ENCODE results near the gene DLST. TPM values are rescaled to one million over a fixed set of nuclear protein-coding genes. Genes with fewer than 3 reads are reported as not detected.

DLST gene
- polyA plus RNA-seq (ENCODE audit: insufficient read length): 70.7 TPM

DNA sequence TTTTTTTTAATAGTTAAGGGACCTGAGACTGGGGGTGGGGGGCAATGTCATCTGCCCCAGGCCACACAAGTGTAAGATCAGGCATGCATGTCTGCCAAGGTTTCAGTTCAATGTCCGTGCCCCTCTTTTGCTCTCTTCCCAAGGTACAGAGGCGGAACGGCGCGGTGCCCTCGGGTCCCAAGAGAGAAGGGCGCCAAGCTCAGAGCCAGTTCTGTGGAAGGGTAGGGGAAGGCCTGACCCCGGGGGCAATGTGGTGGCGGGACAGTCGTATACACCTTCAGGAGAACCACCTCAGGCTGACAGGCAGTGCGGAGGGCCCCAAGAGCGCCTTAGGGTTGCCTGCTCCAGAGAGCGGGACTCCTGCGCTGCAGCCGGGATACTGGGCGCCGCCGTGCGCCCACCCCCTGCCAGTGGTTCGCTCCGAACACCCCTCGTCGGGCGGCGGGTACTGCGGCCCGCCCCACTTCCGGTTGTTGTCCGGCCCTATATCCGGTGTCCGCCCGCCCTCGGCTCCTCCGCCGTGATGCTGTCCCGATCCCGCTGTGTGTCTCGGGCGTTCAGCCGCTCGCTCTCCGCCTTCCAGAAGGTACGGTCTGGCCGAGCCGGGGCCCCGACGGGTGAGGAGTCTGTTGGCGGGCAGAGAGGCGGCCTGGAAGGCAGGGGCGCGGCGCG lies at the start of gene DLST:
TSS of gene DLST (plus strand) at position 486 of the 672 bp plus-strand sequence. CDS start at position 524, 38 bp downstream.
- DNase-seq (ENCODE audit: low read depth): peak; percentile 52

DNA sequence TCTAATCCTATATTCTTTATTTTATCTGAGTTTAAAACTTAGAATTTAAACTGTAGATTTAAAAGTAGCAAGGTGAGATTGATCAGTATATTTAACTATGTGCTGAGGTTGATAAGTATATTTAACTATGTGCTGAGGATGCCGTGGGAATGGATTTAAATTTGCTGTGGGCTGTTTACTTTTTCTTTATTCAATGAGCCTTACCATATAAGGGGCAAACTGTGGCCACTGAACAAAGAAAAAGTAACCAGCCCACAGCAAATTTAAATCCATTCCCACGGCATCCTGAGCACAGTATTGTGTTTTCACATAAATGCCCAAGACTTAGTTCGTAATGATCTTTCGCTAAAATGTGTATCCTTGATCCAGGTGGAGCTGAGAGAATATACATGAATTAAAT lies 48.9 kb upstream of the DLST start:
- DNase-seq (ENCODE audit: low read depth): no peak

DNA sequence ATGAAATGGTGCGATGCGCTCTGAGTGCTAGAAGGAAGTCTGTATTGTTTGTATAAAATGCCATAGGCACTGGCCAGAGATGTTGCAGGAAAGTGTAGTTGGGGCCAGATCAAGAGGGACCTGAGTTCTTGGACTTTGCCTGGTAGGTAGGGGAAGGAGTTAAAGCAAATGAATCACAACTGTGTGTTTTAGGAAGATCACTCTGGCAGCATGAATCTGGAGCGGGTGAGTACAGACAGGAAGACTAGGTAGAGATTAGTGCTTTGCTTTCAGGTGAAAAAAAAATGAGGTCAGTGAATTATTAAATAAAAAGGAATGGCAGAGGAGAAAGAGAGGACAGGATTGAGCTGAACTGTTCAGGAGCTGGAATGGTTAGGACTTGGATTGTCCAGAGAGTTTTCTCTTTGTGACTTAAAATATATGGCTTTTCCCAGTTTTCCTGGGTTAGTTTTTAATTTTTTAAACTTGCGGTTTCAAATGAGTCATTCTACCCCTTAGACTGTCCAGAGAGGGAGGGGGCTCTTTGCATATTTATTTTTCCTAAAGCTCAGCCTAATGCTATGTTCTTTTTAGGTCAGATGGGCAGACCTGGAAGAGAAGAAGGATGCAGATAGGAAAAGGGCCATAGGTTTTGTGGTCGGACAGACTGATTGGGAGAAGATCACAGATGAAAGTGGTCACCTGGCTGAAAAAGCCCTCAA lies 46.9 kb upstream of the DLST start:
- DNase-seq (ENCODE audit: low read depth): no peak

DNA sequence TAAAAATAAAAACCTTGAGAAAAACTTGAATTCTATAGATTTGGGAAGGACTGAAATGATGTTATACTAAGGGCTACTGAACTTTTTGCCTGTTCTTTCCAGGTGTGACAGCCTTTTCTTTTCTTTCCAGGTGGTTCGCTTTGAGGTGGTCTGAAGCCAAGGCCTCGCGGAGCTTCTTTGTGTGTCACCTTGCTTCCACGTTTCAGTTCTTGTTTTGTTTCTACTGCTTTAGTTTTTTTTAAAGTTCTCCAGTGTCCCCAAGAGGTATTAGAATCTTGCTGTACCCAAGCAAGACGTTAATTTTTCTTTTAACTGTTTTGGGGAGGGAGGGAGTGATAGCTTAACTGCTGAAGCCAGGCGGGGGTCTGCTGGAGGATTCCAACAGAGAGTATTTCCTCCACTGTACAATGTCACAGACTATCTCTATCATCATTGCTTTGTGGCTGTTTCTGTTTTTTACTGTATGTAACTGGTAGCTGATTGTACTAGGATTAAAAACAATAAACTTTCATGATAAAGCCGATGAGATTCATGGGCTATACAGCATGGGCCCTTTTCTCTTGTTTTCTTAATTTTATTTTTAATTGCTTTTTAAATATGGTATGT lies 46.0 kb upstream of the DLST start:
- DNase-seq (ENCODE audit: low read depth): no peak

DNA sequence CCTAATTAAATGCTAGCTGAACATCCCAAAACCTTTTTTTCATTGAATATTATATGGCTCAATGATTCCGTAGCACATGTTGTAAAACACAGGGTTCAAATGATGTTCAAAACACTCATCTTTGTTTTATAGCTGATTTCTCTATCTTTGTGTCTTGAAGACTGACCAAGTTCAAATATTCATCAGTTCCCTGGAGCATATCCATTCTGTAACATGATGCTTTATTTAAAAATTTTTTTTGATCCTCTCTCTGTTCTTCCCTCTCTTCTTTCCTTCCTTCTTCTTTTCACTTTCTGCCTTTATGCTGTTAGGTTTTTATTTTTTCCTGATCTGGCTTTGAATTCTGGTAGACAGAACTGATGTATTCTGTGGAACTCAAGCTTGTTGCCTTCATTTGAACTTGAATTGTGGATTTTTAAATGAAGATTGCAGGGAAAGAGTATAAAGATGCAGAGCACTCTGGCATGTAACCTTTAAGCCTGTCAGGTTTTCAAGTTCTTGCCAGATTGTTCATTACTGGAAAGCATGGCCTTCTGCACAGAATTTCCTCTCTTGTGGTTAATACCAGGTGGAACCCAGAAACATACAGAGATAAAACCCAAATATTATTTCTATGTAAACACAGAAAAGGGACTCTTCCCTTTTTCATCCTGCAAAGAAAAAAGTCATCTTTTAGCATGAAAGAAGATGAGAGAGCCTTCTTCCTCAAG lies 45.3 kb upstream of the DLST start:
- DNase-seq (ENCODE audit: low read depth): no peak

DNA sequence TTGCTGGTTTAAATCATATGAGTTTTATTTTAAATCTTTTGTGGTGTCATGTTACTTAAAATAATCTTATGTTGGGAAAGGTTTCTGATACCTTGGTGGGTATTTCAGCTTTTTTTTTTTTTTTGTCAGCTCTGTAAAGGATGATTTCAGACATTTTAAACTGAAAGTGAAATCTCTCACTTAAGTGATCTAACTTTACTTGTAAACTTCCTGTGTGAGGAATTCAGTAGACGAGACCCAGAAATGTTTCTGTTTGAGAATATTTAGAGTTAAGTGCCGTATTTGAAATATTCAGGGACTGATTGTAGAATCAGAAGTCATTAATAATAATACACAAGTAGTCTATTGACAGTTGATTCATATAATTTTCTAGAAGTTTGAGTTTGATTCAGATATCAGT lies 43.5 kb upstream of the DLST start:
- DNase-seq (ENCODE audit: low read depth): no peak

DNA sequence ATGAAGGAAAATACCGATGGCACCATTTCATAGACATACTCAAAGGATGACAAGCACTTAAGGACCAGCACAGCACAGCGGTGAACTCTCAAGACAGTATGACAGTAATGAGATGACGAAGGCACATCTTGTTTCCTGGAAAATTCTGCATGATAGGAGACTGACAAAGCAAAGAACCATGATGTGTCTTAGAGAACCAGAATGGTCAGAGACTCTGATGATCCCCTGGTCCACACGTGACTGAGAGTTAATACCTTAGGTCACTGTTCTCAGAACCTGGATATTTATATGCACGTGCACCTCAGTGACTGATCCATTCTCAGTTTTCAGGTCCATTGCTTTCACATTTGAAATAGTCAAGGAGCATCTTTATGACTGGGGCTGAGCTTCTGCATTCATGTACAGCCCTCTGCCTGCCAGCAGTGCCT lies 41.1 kb upstream of the DLST start:
- DNase-seq (ENCODE audit: low read depth): no peak

DNA sequence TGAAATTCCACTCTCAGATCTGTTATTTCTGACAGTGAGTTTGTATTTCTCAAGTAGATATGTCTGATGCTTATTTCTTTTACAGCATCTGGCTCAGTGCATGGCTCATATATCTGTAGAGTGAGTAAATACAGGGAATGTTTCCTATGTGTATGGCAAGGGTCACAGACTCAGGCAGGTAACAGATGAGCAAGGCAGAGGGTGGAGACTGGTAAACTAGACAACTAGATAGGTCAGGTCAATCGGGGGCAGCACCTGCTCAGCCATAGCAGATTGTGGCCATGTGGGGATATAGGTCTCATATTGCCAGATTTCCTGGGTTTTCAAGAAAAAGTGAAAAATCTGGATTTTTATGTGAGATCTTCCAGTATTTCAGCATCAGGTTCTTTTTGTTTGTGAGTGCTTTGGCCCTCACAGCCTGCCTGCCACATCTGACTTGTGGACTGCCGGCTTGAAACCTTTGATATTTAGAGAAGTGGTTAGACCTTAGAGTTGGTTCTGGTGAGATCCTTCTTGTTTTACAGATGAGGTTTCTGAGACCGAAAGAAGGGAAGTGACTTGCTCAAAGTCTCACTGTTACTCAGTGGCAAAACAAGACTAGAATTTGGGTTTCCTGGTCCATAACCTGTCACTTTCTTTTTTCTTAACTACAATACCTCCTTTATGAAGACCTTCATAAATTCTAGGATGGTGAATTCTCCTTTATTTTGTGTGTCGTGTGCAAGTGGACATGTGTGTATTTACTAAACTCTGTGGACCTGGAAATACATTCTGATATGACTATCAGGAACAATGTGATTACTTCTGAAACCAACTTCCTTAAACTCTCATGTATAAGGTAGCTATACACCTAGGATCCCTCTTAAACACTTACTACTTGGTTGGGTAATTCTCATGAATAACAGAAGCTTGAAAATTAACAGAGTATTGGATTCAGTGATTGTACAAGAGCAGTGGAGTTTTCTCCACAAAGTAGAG lies 40.2 kb upstream of the DLST start:
- no peak for DNase-seq (ENCODE audit: low read depth)

DNA sequence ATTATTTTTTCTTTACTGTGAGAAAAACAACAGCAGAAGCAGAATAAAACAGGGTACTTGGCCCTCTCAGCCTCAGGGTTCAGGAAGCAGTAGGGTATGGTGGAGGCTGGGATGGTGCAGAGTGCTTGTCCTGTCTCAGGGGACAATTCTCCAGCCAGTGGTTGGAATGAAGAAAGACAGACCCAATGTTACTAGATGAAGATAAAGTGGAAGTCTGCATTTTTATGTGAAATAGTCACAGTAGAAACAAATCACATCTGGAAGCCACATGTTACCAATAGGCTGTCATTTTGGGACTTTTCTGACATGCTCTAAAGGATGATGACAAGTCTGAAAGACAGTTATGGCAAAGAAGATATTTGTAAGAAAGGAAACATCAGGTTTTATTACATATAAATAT lies 38.1 kb upstream of the DLST start:
- DNase-seq (ENCODE audit: low read depth): no peak

DNA sequence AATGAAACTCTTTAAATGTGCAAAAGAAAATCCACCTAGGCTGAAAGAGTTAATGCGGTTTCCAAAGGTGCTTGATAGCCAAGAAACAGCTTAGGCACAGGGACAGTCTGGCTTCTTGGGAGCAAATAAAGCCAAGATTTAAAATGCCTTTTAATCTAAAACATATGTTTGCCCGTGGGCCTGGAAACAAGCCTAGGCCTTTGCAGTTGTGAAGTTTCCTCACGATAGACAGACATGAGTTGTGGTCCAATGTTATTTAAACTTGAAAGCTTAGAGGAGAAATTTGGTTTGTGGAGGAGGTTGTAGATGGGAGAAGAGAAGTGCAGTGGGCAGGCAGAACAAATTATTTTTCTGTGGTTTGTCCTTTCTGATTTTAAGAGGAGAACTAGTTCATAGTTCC lies 35.5 kb upstream of the DLST start:
- no peak for DNase-seq (ENCODE audit: low read depth)

DNA sequence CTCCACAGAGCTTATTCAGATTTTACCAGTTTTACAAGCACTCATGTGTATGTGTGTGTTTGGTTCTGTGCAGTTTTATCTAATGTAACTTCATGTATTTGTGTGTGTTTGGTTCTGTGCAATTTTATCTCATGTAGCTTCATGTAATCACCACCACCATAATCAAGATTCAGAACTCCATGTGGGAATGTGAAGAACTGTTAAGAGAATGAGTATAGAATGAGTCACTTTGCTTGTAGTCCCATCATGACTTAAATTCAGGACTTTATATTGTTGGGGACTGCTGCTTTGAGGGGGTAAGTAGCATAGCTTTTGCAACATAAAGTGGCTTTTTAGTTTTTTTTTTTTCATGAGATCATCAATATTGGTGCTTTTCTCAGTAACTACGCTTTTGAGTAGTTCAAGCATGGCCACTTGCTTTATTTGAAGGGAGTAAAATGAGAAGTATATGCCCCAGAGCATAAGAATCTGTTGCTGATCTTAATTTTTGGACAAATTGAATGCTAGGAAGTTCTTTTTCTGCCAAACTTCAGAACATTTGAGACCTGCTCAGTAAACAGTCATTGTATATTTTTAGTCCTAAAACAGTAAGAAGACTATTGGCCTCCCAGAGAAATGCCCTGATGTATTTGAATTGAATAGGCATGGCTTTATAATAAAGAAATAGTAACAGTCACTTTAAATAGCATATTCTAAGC lies 34.6 kb upstream of the DLST start:
- no peak for DNase-seq (ENCODE audit: low read depth)

DNA sequence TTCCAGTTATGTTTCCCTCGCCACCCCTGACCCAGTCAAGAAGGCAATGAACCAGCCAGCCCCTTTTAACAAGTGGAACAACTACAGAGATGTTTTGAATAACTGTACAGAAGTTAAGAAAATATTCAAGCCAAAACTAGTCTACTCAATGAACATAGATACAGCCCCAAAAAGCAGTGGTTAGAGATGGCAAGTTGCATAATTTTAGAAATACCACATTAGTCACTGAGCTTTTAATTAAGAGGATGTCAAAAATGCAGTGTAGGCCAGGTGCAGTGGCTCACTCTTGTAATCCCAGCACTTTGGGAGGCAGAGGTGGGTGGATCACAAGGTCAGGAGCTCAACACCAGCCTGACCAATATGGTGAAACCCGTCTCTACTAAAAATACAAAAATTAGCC lies 32.9 kb upstream of the DLST start:
- DNase-seq (ENCODE audit: low read depth): no peak

DNA sequence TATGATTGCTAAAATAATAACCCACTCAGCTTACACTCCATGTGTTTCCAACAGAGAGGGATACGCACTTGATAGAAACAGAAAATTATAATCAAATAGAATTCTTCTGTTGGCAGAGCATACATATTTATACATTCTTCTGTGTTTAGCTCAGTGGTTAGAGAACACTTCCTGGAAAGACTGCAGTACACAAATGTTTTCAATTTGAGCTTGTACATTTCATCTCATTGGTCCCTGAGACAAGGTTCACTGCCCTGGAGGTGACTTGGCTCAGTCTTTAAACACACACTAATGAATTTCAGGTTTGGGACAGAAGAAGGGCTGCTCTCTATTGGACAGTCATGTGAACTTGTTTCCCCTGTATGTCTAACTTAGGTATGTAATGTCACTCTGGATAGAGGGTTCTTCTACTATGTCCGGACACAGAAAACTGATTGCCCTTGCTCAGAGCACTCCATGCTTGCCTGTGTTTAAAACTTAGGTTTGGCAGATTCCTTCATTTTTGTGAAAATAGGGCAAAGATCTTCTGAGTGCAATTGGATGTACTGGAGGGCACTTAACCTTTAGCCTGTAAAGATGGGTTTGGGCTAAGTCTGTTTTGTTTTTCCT lies 28.7 kb upstream of the DLST start:
- DNase-seq (ENCODE audit: low read depth): peak; percentile 49

DNA sequence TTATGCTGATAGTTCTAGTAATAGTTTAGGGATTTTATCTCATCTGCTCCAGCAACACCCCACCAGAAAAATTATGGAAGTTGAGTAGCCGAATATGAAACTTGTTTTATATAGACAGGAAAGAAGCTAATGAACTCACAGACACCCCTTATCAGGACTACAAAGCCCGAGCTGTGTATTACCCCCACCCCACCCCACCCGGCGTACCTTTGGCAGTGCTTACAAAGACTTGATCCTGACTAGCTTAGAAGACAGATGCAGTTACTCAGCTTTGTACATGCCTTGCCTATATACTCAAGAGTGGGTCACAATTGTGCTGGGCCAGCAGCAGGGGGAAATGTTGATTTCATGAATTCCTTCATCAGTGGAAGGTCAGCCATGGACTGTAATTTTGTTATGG lies 28.1 kb upstream of the DLST start:
- DNase-seq (ENCODE audit: low read depth): no peak

DNA sequence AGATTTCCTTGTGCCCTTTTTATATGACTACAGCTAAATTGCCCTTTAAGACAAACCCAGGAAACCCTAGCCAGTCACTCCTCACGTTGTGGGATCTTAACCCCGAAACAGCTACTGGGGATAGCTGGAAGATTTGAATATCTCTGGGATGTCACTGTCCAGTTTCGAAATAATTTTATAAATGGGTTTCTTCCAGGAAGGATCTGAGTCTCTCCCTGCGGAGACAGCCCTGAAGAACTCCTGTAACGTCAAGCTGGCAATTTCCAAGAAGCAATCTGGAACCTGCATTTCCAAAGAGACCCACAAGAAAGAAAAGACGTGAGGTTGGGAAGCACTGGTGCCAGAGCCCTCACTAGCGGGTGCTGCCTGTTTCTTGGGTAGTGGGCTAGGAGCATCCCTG lies 26.7 kb upstream of the DLST start:
- DNase-seq (ENCODE audit: low read depth): no peak

DNA sequence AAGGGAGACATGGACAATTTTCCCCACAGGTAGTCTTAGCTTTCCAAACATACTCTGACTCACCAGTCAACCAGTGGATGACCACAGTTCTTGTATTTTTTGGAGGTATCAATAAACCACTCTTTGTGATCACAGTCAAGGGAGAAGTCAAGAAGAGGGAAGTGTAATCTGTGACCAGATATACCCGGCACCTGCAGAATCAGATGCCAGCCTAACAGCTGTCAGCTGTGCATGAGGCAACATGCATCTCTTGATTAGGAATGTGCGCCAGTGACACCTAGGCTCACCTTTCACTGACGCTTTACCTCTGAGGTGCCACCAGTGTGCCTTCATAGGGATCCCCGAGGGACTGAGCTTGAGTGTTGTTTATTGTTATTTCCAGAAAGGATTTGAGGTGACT lies 25.8 kb upstream of the DLST start:
- no peak for DNase-seq (ENCODE audit: low read depth)

DNA sequence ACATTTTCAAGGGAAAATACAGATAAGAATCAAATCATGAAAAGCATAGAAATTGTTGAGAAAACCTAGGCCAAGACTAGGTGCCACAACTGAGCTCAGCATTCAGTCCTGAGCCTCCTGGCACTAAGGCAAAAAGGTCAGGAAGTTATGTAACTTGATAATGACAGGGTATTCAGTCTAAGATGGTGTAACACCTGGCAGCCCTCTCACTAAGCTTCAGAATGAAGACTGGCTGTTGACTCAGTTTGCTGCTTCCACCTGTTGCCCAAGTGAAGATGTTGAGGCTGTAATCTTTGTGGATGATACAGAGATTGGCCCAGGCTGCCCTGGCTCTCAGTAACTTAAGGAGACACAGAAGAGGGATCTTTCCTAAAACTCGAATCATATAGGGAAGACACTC lies 25.4 kb upstream of the DLST start:
- no peak for DNase-seq (ENCODE audit: low read depth)

DNA sequence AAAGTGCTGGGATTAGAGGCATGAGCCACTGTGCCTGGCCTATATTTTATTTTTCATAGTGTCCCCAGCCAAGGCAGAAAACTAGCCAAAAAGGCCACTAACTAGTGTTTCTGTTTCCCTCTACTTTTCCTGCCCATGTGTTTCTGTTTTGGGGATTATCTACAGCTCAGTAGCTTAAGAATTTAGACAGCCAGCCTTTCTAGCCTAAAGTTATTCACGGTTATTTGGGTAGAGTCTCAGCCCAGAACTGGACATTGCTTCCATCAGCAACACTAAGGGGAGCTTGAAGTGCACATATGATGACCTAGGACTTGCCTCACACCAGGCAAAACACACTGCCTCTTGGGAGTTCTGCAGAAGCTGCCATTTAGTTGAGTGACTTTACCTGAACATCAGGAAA lies 23.7 kb upstream of the DLST start:
- DNase-seq (ENCODE audit: low read depth): no peak

DNA sequence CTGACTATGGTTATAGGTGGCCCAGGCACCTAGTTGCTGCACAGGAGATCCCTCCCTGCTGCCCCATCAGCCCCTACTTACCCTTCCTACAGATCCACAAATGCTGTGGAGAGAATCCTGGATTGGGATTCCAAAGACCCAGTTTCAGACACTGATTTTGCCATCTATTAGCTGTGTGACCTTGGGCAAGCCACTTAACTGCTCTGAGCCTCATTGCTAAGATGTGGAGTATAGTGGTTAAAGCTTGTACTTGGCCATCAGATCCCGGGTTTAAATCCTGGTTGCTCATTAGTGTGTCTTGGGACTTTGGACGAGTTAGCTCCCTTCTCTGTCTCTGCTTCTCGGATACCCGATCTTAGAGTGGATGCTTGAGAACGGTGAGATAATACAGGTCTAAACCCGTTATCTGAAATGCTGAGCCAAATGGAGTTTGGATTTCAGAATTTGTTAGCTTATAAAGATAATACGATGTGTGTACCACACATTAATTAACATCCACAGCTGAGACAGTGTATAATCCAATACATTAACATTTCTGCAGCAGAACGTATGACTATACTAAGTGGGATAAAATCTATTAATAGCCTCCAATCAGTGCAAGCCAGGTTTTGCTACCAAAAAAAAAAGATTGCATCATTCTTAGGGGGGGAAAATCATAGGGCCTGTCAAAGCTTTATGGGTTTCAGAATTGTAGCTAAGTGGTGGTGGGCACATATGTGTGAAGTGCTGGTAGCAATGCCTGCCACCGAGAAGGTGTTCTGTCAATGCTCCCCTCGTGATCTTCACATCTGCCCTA lies 21.8 kb upstream of the DLST start:
- DNase-seq (ENCODE audit: low read depth): no peak

All from forelimb muscle (tissue), 1 donor.